C4-2B (cell line): ENCODE results near the gene ACSF3.

ENCODE experiments used
- CTCF ChIP-seq: fragments of 450-650 bp; conservative IDR thresholded peaks from 2 replicates; pipeline ENCODE4 v1.5.1; 2017; ENCODE audit warnings: mild to moderate bottlenecking
- ZFX ChIP-seq: fragments of 450-650 bp; IDR thresholded peaks from 2 replicates; pipeline ENCODE4 v1.6.1; 2017

GRCh38 chr16:89096768-89097391 lies 3.2 kb downstream of the ACSF3 start:
- TF ChIP-seq CTCF (no peak), ZFX (no peak)
